Smooth muscle cell (in vitro differentiated cells): ENCODE data around the gene SHQ1. TPM values are rescaled to one million over a fixed set of nuclear protein-coding genes. Genes with fewer than 3 reads are reported as not detected.

Source experiments
- DNase-seq: peaks from one replicate; lab custom pipeline; 2025; ENCODE audit not compliant: unreplicated experiment; lab: John Stamatoyannopoulos, UW
- H2AFZ ChIP-seq: fragments of 200-600 bp; sonication (generic); 2 replicates; pipeline ENCODE4 v1.6.0; 2016; ENCODE audit warnings: antibody characterized with exemption, low read depth, mild to moderate bottlenecking
- H3F3A ChIP-seq: fragments of 200-600 bp; sonication (generic); 2 replicates; pipeline ENCODE4 v1.6.0; 2017; ENCODE audit warnings: antibody characterized with exemption, low read depth
- H3K27ac ChIP-seq: fragments of 200-600 bp; sonication (generic); 2 replicates; pipeline ENCODE4 v1.5.1; 2016; ENCODE audit warnings: low read depth, mild to moderate bottlenecking
- H3K27me3 ChIP-seq: fragments of 200-600 bp; sonication (generic); 2 replicates; pipeline ENCODE4 v1.6.1; 2016; ENCODE audit warnings: low read depth, mild to moderate bottlenecking
- H3K36me3 ChIP-seq: fragments of 200-600 bp; sonication (generic); 2 replicates; pipeline ENCODE4 v1.5.1; 2016; ENCODE audit warnings: low read depth
- H3K4me1 ChIP-seq: fragments of 200-600 bp; sonication (generic); 2 replicates; pipeline ENCODE4 v1.5.1; 2016; ENCODE audit warnings: low read depth
- H3K4me2 ChIP-seq: fragments of 200-600 bp; sonication (generic); 2 replicates; pipeline ENCODE4 v1.6.0; 2016; ENCODE audit warnings: mild to moderate bottlenecking
- H3K4me3 ChIP-seq: fragments of 200-600 bp; sonication (generic); 2 replicates; pipeline ENCODE4 v1.5.1; 2016; ENCODE audit warnings: mild to moderate bottlenecking
- H3K79me2 ChIP-seq: fragments of 200-600 bp; sonication (generic); 2 replicates; pipeline ENCODE4 v1.6.0; 2016; ENCODE audit warnings: low read depth, mild to moderate bottlenecking
- H3K9ac ChIP-seq: fragments of 200-600 bp; sonication (generic); 2 replicates; pipeline ENCODE4 v1.6.0; 2016; ENCODE audit warnings: low read depth
- H3K9me3 ChIP-seq: fragments of 200-600 bp; sonication (generic); replicated peaks from 2 replicates; pipeline ENCODE4 v1.5.1; 2016; ENCODE audit warnings: low read depth
- H4K20me1 ChIP-seq: fragments of 200-600 bp; sonication (generic); 2 replicates; pipeline ENCODE4 v1.6.0; 2016; ENCODE audit warnings: low read depth
- WGBS: methylation state at CpG from one replicate; pipeline ENCODE4 v1.1.7; 2016; ENCODE audit warnings: low lambda C conversion rate; 5-methylcytosine and 5-hydroxymethylcytosine counted together
- polyA plus RNA-seq: library from polyadenylated mRNA; unstranded; fragments of >200 nt; fragmentation: Nextera tagmentation; extraction: Ambion mirVana; gene quantifications from 2 replicates; pipeline ENCODE4 v1.2.1, GENCODE V29; 2016
- total RNA-seq: library from RNA; depleted of rRNA; stranded (reverse); fragments of >200 nt; gene quantifications from 2 replicates; pipeline ENCODE4 v1.2.3, GENCODE V29; 2014
- TF ChIP-seq, protein P1 (sequence below): fragments of 200-600 bp; sonication (generic); IDR thresholded peaks from 2 replicates; pipeline ENCODE4 v1.5.1; 2017; ENCODE audit warnings: borderline replicate concordance, mild to moderate bottlenecking, antibody characterized with exemption; ENCODE audit not compliant: insufficient read depth, poor library complexity, severe bottlenecking

The SHQ1 gene
- total and polyA plus RNA-seq, 2 experiments from 2014 or later: 13.1 to 14.8 TPM

DNA sequence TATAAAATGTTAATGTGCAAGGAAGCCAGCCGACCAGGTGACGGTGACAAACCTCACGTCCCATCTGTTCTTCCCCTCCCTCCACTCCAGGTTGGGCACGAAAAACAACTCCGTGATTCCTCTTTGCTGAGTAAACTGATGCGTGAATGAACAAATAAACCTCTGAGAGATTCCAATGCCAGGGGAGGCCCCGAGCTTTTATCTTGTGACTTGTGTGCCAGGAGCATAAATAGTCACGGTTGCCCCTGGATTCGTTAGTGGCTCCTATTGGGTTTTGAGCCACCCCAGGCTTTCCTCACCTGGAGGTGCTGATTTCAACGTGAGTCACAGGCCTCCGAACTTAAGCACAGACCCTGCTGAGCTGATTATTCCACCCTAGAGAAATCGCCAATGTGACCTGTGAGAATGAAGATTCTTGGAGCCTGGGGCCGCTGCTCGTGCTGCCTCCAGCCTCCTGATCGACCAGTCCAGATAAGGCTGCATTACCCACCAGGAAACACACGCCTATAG is 119.2 kb downstream of the SHQ1 start:
- H3K4me1 ChIP-seq: no peaks in the 10 kb centered on the region
- no peaks in the 10 kb centered on the region for H3K79me2 ChIP-seq
- H4K20me1 ChIP-seq: no peaks in the 10 kb centered on the region
- no peak overlapping the region for H3K27ac ChIP-seq
- H3K4me2 ChIP-seq: no peak overlapping the region
- no peaks in the 10 kb centered on the region for H3K9me3 ChIP-seq
- TF ChIP-seq, protein P1, sequence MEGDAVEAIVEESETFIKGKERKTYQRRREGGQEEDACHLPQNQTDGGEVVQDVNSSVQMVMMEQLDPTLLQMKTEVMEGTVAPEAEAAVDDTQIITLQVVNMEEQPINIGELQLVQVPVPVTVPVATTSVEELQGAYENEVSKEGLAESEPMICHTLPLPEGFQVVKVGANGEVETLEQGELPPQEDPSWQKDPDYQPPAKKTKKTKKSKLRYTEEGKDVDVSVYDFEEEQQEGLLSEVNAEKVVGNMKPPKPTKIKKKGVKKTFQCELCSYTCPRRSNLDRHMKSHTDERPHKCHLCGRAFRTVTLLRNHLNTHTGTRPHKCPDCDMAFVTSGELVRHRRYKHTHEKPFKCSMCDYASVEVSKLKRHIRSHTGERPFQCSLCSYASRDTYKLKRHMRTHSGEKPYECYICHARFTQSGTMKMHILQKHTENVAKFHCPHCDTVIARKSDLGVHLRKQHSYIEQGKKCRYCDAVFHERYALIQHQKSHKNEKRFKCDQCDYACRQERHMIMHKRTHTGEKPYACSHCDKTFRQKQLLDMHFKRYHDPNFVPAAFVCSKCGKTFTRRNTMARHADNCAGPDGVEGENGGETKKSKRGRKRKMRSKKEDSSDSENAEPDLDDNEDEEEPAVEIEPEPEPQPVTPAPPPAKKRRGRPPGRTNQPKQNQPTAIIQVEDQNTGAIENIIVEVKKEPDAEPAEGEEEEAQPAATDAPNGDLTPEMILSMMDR: no peak
- WGBS: 41% methylated on average over 16 of the region's 16 CpGs
- no peaks in the 10 kb centered on the region for H3K27me3 ChIP-seq
- no peak for DNase-seq
- H3K4me3 ChIP-seq: no peak overlapping the region
- H2AFZ ChIP-seq: no peak overlapping the region
- no peaks in the 10 kb centered on the region for H3F3A ChIP-seq
- H3K36me3 ChIP-seq: no peaks in the 10 kb centered on the region
- no peak overlapping the region for H3K9ac ChIP-seq

- DNase-seq: no peak
- Histone ChIP-seq H3K4me2 (no peak overlapping the region), H3K27ac (no peak overlapping the region), H3K79me2 (no peaks in the 10 kb centered on the region), H4K20me1 (no peaks in the 10 kb centered on the region), H3K4me1 (no peaks in the 10 kb centered on the region), H3K9ac (no peak overlapping the region), H3K36me3 (no peaks in the 10 kb centered on the region), H3K9me3 (no peaks in the 10 kb centered on the region), H3K27me3 (no peaks in the 10 kb centered on the region), H3F3A (no peaks in the 10 kb centered on the region), H2AFZ (no peak overlapping the region), H3K4me3 (no peak overlapping the region)
- WGBS: 85% methylated on average over 6 of the region's 6 CpGs
- TF ChIP-seq, protein P1: no peak
These were observed 119.8 kb downstream of the SHQ1 start for GRCh38 chr3:72728329-72728889.

DNA sequence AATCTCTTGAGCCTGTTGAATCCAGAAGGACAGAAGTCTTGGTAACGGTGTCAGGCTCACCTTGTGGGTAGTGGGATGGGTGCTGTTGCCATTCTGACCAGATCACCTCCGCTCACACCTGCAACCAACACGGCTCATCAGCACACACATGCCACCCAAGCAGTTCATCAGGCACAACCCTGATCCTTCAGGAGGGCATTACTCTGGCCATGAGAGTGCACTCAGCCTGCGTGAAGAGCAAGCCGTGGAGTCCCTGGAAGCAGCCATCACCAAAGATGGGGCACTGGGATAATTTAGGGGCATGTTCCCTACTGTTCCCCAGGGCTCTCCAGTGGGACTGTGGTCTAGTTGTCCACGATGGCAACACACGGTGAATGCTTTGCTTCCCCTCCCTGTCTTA is 120.5 kb downstream of the SHQ1 start:
- Histone ChIP-seq H3K27me3 (no peaks in the 10 kb centered on the region), H3K79me2 (no peaks in the 10 kb centered on the region), H3K4me1 (no peaks in the 10 kb centered on the region), H3K27ac (no peak overlapping the region), H3F3A (no peaks in the 10 kb centered on the region), H4K20me1 (no peaks in the 10 kb centered on the region), H3K9me3 (no peaks in the 10 kb centered on the region), H2AFZ (no peak overlapping the region), H3K4me2 (no peak overlapping the region), H3K36me3 (no peaks in the 10 kb centered on the region), H3K9ac (no peak overlapping the region), H3K4me3 (no peak overlapping the region)
- no peak for DNase-seq
- TF ChIP-seq, protein P1: no peak
- WGBS: 97% methylated on average over 7 of the region's 7 CpGs

GRCh38 chr3:72727172-72727571 is 121.1 kb downstream of the SHQ1 start:
- no peak overlapping the region for H2AFZ ChIP-seq
- TF ChIP-seq, protein P1: no peak
- no peak for DNase-seq
- H3K27ac ChIP-seq: no peak overlapping the region
- H4K20me1 ChIP-seq: no peaks in the 10 kb centered on the region
- no peaks in the 10 kb centered on the region for H3F3A ChIP-seq
- no peak overlapping the region for H3K9ac ChIP-seq
- H3K9me3 ChIP-seq: no peaks in the 10 kb centered on the region
- no peaks in the 10 kb centered on the region for H3K27me3 ChIP-seq
- H3K4me3 ChIP-seq: no peak overlapping the region
- H3K4me2 ChIP-seq: no peak overlapping the region
- WGBS: 81% methylated on average over 6 of the region's 6 CpGs
- H3K36me3 ChIP-seq: no peaks in the 10 kb centered on the region
- no peaks in the 10 kb centered on the region for H3K4me1 ChIP-seq
- H3K79me2 ChIP-seq: no peaks in the 10 kb centered on the region
